Activated T-helper 1 cell treated with anti-CD3 and anti-CD28 coated beads, Interleukin-2, amount 50 U/mL, for 16 hours (primary cell): ENCODE measurements around the gene RAPGEF6.
"Not testable (repeated sequence)": the region's sequence is repeated elsewhere in the genome, so short reads cannot be mapped to it uniquely, and the experiment has no call there.

ENCODE experiments used
- DNase-seq, 2 donors: peaks; one replicate each; pipeline ENCODE4 v3.0.0-alpha.2; 2020; ENCODE audit warnings: low read depth in 1 of 2, low spot score in 1 of 2

The RAPGEF6 gene

GRCh38 chr5:131511934-131512333 lies 123.1 kb downstream of the RAPGEF6 start:
- no peak for DNase-seq

DNA sequence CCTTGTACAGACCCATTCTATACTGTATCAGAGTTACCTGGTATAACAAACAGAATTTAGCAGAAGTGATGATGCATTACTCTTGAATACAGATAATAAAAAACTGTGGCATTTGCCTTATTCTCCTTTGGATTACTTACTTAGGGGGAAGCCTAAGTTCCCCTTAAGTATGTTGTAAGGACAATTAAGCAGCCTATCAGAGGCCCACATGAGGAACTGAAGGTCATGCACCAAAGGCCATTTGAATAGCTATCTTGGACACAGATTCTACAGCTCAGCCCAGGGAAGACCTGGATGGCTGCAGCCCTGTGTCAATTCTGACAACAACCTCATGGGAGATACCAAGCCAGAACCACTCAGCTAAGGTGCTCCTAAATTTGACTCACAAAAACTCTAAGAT lies 125.2 kb downstream of the RAPGEF6 start:
- DNase-seq = no peak

GRCh38 chr5:131505237-131505908 lies 129.7 kb downstream of the RAPGEF6 start:
- DNase-seq = no peak

DNA sequence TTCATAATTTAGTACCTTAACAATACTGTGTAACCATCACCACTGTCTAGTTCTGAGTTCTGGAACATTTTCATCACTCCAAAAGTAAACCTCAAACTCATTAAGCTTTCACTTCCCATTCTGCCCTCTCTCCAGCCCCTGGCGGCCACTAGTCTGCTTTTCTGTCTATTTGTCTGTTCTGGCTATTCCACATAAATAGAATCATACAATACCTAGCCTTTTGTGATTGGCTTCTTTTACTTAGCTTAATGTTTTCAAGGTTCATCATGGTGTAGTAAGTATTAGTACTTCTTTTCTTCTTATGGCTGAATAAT lies 138.7 kb downstream of the RAPGEF6 start:
- DNase-seq = no peak

DNA sequence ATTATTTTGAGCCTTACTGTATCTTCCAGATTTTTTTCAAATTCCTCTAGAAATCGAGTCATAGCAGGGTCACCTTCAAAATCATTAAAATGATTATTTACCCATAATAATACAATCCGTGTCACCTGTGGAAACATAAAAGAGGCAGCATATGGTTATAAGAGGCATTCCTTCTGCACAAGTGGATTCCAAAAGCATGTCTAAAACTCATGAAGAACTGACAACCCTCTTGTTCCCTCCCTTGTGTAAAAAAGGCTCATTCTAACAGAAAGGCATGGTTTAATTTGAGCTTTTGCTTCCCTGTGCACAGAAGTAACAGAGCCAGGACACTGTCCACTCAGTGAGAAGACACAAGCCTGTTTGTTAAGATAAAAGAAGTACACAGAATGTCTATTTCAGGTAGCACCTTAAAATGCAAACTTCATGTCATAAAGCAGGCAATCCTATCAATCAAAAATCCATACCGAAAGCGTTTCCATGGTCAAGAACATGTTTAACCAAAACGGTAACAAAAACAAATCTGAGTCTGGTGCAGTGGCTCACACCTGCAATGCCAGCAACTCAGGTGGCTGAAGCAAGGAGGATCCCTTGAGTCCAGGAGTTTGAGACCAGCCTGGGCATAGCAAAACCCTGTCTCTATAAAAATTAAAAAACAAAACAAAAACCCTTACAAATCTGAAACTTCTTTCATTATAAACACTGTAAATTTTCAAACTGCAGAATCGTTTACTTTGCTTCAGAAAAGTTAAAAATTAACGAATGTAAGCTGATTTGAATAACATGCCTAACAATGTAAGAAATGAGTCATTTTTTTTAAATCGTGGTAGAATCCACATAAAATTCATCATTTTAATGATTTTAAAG lies 139.3 kb downstream of the RAPGEF6 start:
- DNase-seq = no peak

GRCh38 chr5:131491749-131492148 lies 143.3 kb downstream of the RAPGEF6 start:
- DNase-seq = no peak

- DNase-seq = no peak
Measured at GRCh38 chr5:131488463-131488862, 146.6 kb downstream of the RAPGEF6 start.

DNA sequence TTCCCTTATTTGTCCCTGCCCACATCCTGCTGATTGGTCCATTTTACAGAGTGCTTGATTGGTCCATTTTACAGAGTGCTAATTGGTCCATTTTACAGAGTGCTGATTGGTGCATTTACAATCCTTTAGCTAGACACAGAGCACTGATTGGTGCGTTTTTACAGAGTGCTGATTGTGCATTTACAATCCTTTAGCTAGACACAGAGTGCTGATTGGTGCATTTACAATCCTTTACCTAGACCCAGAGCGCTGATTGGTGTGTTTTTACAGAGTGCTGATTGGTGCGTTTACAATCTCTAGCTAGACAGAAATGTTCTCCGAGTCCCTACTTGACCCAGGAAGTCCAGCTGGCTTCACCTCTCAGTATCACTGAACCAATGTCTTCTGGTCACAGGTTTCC lies 147.7 kb downstream of the RAPGEF6 start:
- DNase-seq = not testable (repeated sequence)

- DNase-seq = no peak
Measured at GRCh38 chr5:131482617-131483016, 152.4 kb downstream of the RAPGEF6 start.

GRCh38 chr5:131481569-131481968 lies 153.5 kb downstream of the RAPGEF6 start:
- no peak for DNase-seq

DNA sequence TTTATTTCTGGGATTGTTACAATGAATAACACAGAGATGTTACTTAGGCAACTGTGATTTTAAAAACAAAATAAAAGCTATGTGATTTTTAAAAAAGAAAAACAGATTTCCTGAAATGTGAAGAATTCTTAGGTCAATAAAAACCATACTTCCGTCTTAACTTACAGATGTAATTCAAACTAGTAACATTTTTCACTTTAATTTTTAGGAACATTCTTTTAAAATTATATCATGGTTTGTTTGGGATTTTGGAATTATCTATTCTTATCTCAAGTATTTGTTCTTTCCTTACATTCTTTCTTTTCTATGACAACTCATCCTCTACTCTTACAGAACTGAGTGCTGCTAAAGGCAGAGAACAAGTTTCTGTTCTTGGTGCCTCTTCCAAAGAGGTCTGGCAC lies 159.5 kb downstream of the RAPGEF6 start:
- no peak for DNase-seq

- DNase-seq = no peak
Measured at GRCh38 chr5:131473731-131474130, 161.3 kb downstream of the RAPGEF6 start.

DNA sequence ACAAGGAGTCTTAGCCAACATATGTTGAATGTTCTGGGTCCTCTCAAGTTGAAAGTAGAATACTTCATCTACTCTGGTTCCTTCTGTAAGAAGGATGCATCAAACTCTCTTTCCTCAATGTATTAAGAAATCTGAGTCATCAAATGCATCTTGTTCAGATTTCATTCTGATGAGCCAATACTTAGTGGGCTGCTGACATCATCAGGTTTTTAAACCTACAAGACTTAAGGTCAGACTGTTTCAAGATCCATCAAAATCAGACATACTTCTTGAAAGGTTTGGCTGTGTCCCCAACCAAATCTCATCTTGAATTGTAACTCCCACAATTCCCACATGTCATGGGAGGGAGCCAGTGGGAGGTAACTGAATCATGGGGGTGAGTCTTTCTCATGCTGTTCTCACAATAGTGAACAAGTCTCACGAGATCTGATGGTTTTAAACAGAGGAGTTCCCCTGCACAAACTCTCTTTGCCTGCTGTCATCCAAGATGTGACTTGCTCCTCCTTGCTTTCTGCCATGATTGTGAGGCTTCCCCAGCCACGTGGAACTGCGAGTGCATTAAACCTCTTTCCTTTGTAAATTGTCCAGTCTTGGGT lies 168.8 kb downstream of the RAPGEF6 start:
- no peak for DNase-seq

GRCh38 chr5:131463656-131464055 lies 171.4 kb downstream of the RAPGEF6 start:
- no peak for DNase-seq

DNA sequence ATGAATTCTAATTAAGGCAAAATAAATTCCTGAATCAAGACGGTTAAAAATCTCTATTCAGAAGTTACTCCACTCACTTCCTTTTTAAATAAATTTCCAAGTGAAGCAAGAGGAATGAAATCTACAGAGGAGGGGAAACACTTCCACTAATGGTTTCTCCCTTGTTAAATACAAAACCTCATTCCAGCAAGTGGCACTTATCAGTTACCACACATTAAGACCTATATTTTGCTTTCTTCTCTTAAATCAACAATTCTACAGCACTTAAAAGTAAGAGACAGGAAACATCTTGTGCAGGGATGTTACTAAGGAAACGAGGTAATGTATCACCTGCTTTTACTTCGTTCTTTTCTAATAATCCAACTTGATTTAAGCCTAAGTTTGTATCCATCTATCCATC lies 172.6 kb downstream of the RAPGEF6 start:
- no peak for DNase-seq

DNA sequence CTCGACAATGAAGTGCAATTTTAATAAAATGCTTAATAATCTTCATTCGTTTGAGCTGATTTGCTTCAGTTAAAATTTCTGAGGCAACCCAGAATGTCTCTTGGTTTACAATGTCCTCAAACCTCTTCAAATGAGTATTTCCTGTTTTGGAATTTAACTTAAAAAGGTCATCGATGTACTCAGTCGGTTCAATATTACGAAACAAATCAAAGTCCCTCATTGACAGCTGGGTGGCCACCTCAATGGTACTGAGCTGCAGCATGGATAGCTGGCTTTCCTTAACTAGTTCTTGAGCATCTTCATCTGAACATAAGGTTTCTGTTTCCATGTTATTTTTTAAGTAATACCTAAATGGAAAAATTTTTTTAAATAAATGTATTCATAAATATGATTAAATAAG lies 173.3 kb downstream of the RAPGEF6 start:
- no peak for DNase-seq

GRCh38 chr5:131460867-131461572 lies 174.0 kb downstream of the RAPGEF6 start:
- no peak for DNase-seq

- no peak for DNase-seq
Measured at GRCh38 chr5:131460133-131460532, 174.9 kb downstream of the RAPGEF6 start.

- no peak for DNase-seq
Measured at GRCh38 chr5:131459216-131459615, 175.8 kb downstream of the RAPGEF6 start.

DNA sequence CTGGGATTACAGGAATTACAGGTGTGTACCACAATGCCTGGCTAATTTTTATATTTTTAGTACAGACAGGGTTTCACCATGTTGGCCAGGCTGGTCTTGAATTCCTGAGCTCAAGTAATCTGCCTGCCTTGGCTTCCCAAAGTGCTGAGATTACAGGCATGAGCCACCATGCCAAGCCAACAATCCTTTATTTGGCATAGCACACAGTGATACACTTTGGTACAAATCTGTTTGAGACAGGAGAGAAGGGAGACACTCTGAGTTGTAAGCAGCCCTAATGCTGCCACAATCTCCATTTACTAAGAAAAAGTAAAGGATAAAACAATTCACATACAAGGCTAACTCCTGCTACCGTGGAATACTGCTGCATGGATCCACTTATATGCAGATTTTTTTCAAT lies 177.8 kb downstream of the RAPGEF6 start:
- no peak for DNase-seq

DNA sequence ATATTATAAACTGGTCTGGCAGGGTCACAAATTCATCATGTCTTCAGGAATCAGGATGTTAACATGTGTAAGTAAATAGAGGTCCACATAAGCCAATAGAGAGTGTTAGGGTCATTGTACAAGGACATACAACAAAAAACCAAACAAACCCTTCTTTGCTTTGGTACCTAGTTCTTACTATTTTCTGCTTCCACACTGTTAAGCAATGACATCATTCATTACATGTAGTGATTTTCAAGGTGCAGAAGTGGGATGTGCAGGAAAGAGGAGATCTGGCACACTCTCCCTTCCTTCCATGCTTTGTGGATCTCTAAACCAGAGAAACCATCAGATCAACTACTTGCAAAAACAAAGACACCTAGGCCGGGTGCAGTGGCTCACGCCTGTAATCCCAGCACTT lies 184.1 kb downstream of the RAPGEF6 start:
- no peak for DNase-seq

DNA sequence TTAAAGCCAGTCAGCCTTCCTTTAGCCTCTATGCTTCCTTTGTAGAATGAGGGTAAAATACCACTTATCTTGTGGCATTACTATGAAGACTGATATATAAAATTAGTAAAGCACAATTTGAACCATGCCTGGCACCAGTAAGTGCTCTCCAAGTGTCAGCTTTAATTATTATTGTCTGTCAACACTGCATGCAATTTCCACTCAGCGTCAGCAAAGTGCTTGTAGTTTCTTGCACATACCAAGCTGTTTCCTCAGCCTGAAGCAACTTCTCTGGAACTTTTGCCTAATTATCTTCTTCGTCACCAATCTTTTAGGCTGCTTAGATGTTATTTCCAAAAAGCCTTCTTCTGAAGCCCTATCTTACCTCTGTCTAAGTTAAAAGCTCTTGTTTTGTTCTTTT lies 193.8 kb downstream of the RAPGEF6 start:
- DNase-seq = no peak
